GM12878 (cell line): ENCODE results near the gene APLP2. TPM values are rescaled to one million over a fixed set of nuclear protein-coding genes. Genes with fewer than 3 reads are reported as not detected.

ENCODE experiments used
- ATAC-seq: fragments of 200-7000 bp; cut with Tn5 transposase; 3 replicates; pipeline ENCODE4 v1.9.1; 2020; ENCODE audit warnings: mild to moderate bottlenecking, moderate library complexity
- BruUV-seq: library from RNA; stranded (reverse); fragments of 400-500 nt; replicated peaks from 2 replicates; lab custom pipeline; 2021; lab: Mats Ljungman, UMichigan
- CTCF ChIA-PET: fragments of 300-600 bp; sonication (Branson Sonifier 250); formaldehyde crosslinking; extraction: SDS; loops from one replicate; lab custom pipeline; 2021; ENCODE audit warnings: inconsistent platforms; lab: Yijun Ruan, JAX
- POLR2A ChIA-PET: fragments of 350-600 bp; formaldehyde crosslinking; extraction: SDS; loops from one replicate; lab custom pipeline; 2021; ENCODE audit warnings: inconsistent platforms; lab: Charles Lee
- RAD21 ChIA-PET: fragments of 300-600 bp; sonication (Branson Sonifier 250); formaldehyde crosslinking; loops from one replicate; lab custom pipeline; 2023; ENCODE audit warnings: antibody characterized with exemption; ENCODE audit not compliant: unreplicated experiment; lab: Charles Lee
- SMC1A ChIA-PET: fragments of 300-600 bp; sonication (Branson Sonifier 250); formaldehyde crosslinking; loops from one replicate; lab custom pipeline; 2023; ENCODE audit not compliant: unreplicated experiment, uncharacterized antibody; lab: Charles Lee
- DNase-seq: peaks from one replicate; pipeline ENCODE4 v3.0.0-alpha.2; 2011; ENCODE audit warnings: low read depth, low spot score
- FAIRE-seq: peaks from 3 replicates; lab custom pipeline; 2011; peaks lifted over from hg19 to GRCh38; lab: Jason Lieb, UNC
- H2AFZ ChIP-seq: 2 replicates; pipeline ENCODE4 v1.6.0; 2011; ENCODE audit warnings: low read depth, low read length, control low read depth; ENCODE audit not compliant: control insufficient read depth
- H3K27ac ChIP-seq: 2 replicates; pipeline ENCODE4 v1.5.1; 2011; ENCODE audit warnings: control low read depth; ENCODE audit not compliant: control insufficient read depth, insufficient read depth
- H3K27me3 ChIP-seq, 2 experiments: replicated peaks in 1 of 2; 2 replicates each; pipeline versions ENCODE4 v1.6.0 to v1.6.1; 2011; ENCODE audit warnings: low read length in 1 of 2; ENCODE audit not compliant: control insufficient read depth in 2 of 2, insufficient read depth in 2 of 2
- H3K36me3 ChIP-seq, 2 experiments: 2 replicates each; pipeline ENCODE4 v1.5.1; 2011; ENCODE audit warnings: low read length in 1 of 2; ENCODE audit not compliant: control insufficient read depth in 2 of 2, insufficient read depth in 2 of 2
- H3K4me1 ChIP-seq: 2 replicates; pipeline ENCODE4 v1.6.1; 2011; ENCODE audit warnings: mild to moderate bottlenecking, low read length, moderate library complexity, mixed read lengths; ENCODE audit not compliant: control insufficient read depth, insufficient read depth
- H3K4me2 ChIP-seq: 2 replicates; pipeline ENCODE4 v1.6.0; 2011; ENCODE audit warnings: control low read depth; ENCODE audit not compliant: control insufficient read depth, insufficient read depth
- H3K4me3 ChIP-seq: fragments of 200-600 bp; sonication (generic); 2 replicates; pipeline ENCODE4 v1.5.1; 2016
- H3K79me2 ChIP-seq: 2 replicates; pipeline ENCODE4 v1.6.0; 2011; ENCODE audit warnings: low read length; ENCODE audit not compliant: control insufficient read depth, insufficient read depth
- H3K9ac ChIP-seq: 2 replicates; pipeline ENCODE4 v1.8.0; 2011; ENCODE audit warnings: low read length, control low read depth, mixed read lengths; ENCODE audit not compliant: control insufficient read depth, insufficient read depth
- H3K9me3 ChIP-seq: replicated peaks from 3 replicates; pipeline ENCODE4 v1.5.1; 2011; ENCODE audit warnings: mild to moderate bottlenecking, low read length; ENCODE audit not compliant: control insufficient read depth, insufficient read depth
- H4K20me1 ChIP-seq: 2 replicates; pipeline ENCODE4 v1.6.0; 2011; ENCODE audit not compliant: control insufficient read depth, insufficient read depth
- CBX3 ChIP-seq: fragments of 200-600 bp; sonication (generic); IDR thresholded peaks from 2 replicates; pipeline ENCODE4 v1.6.1; 2016; ENCODE audit warnings: low read depth, borderline replicate concordance
- EP300 ChIP-seq, 2 experiments: fragments of 150-350 bp in 1 of 2; IDR thresholded peaks; 2 replicates each; pipeline ENCODE4 v1.6.1; 2011 to 2012; ENCODE audit warnings: low read depth in 2 of 2, low read length in 2 of 2, borderline replicate concordance in 1 of 2, improper control_type of control experiment in 1 of 2, inconsistent platforms in 1 of 2; ENCODE audit not compliant: control insufficient read depth in 1 of 2
- MEF2B ChIP-seq: fragments of 450-650 bp; IDR thresholded peaks from 2 replicates; pipeline ENCODE4 v1.6.1; 2018; ENCODE audit warnings: mild to moderate bottlenecking, moderate library complexity; ENCODE audit not compliant: partially characterized antibody, poor library complexity, severe bottlenecking
- NFIC ChIP-seq: IDR thresholded peaks from 2 replicates; pipeline ENCODE4 v1.6.1; 2012; ENCODE audit warnings: low read depth, mild to moderate bottlenecking, inconsistent platforms, low read length, moderate library complexity
- NR2F1 ChIP-seq: fragments of 450-650 bp; conservative IDR thresholded peaks from 2 replicates; pipeline ENCODE4 v1.6.1; 2017; ENCODE audit warnings: mild to moderate bottlenecking
- POU2F2 ChIP-seq: IDR thresholded peaks from 3 replicates; pipeline ENCODE4 v1.6.1; 2011; ENCODE audit warnings: low read depth, mild to moderate bottlenecking, low read length, borderline replicate concordance
- PRDM15 ChIP-seq: fragments of 450-650 bp; formaldehyde crosslinking; IDR thresholded peaks from 2 replicates; pipeline ENCODE4 v1.4.0; 2020; ENCODE audit warnings: mild to moderate bottlenecking, moderate library complexity
- SREBF2 ChIP-seq: IDR thresholded peaks from 2 replicates; pipeline ENCODE4 v1.6.1; 2012; ENCODE audit warnings: mild to moderate bottlenecking, low read length
- ZBTB11 ChIP-seq: fragments of 450-650 bp; formaldehyde crosslinking; IDR thresholded peaks from 2 replicates; pipeline ENCODE4 v1.5.0; 2022; ENCODE audit warnings: mild to moderate bottlenecking, missing genetic modification characterization
- ZNF217 ChIP-seq: fragments of 450-650 bp; IDR thresholded peaks from 2 replicates; pipeline ENCODE4 v1.6.1; 2017; ENCODE audit warnings: antibody characterized with exemption, mild to moderate bottlenecking
- WGBS: methylation state at CpG from one replicate; pipeline ENCODE4 v1.1.6; 2016; ENCODE audit warnings: low lambda C conversion rate; ENCODE audit not compliant: insufficient replicate concordance, insufficient coverage; ENCODE audit errors: missing lambda C conversion rate; 5-methylcytosine and 5-hydroxymethylcytosine counted together
- in situ Hi-C: fragments of 300-500 bp; cut with MboI; formaldehyde crosslinking; loops from 9 replicates; pipeline ENCODE4 v1.14.3; 2018; ENCODE audit warnings: mixed read lengths
- intact Hi-C: fragments of 100-400 bp; cut with micrococcal nuclease; formaldehyde crosslinking; loops from one replicate; pipeline ENCODE4 v1.14.2; 2022; ENCODE audit not compliant: unreplicated experiment
- polyA plus RNA-seq, 11 experiments: library from polyadenylated mRNA; depleted of rRNA in 4 of 11; unstranded in 6 of 11; stranded (reverse) in 5 of 11; fragments of >200 nt; fragmentation: Nextera tagmentation in 4 of 11; fragmentation: Illumina TruSeq in 1 of 11; extraction: Ambion mirVana in 4 of 11; extraction: Trizol in 1 of 11; gene quantifications; 1 replicate in 1 of 11; 2 replicates in 10 of 11; pipeline versions ENCODE4 v1.2.1 to v1.2.3, GENCODE V29; 2011 to 2016; ENCODE audit warnings: inconsistent platforms in 2 of 11, missing spikeins in 2 of 11, low read depth in 1 of 11
- total RNA-seq, 4 experiments: library from RNA; depleted of rRNA in 3 of 4; stranded (reverse); fragments of >200 nt in 3 of 4; fragmentation: Illumina TruSeq in 1 of 4; extraction: Trizol in 1 of 4; gene quantifications; 2 replicates each; pipeline versions ENCODE4 v1.2.1 to v1.2.3, GENCODE V29; 2013 to 2021

Gene APLP2
- total and polyA plus RNA-seq, 10 of the 15 experiments (the other 5 are each of a cell fraction or from before 2014, with no cell fraction given): 2.3 to 38.8 (median 21.3) TPM

- in situ Hi-C loops (no loop called here), intact Hi-C loops (no loop called here)
- Histone ChIP-seq H3K9me3 (no peaks in the 10 kb centered on the region), H3K79me2 (no peaks in the 10 kb centered on the region), H4K20me1 (no peaks in the 10 kb centered on the region), H3K36me3 (no peaks in the 10 kb centered on the region), H3K27me3 (no peaks in the 10 kb centered on the region), H3K9ac (no peak overlapping the region), H3K4me1 (no peaks in the 10 kb centered on the region), H3K4me2 (no peak overlapping the region), H2AFZ (no peak overlapping the region), H3K4me3 (no peak overlapping the region), H3K27ac (no peak overlapping the region)
- DNase-seq (no peak), ATAC-seq (no peak), FAIRE-seq (no peak)
- RAD21 ChIA-PET: no interaction called here
- CTCF ChIA-PET: no interaction called here
- TF ChIP-seq EP300 (IDR thresholded peaks at IDR 0.05; ENCODE audit: borderline replicate concordance in 1 of 2, control insufficient read depth in 1 of 2, low read depth in 2 of 2, low read length in 2 of 2) (no peak), SREBF2 (no peak), PRDM15 (no peak), ZBTB11 (CRISPR knock-in tag) (no peak), POU2F2 (no peak), ZNF217 (no peak), NFIC (no peak), MEF2B (no peak), NR2F1 (no peak), CBX3 (no peak)
- WGBS: 82% methylated on average over 5 of the region's 5 CpGs
- SMC1A ChIA-PET: interaction anchor here (0.6 kb wide), 1 partner anchor 35 kb away, joined by 3 read pairs; no protein-coding TSS in a partner anchor
- POLR2A ChIA-PET: no interaction called here
- BruUV-seq: no TSS peak
These were observed 32.0 kb downstream of the APLP2 start for GRCh38 chr11:130101661-130102060.
